ENCODE results near the gene KCNQ1.

The KCNQ1 gene

GRCh38 chr11:2443881-2444820 is 657 bp upstream of the KCNQ1 start, which contains the start of gene TRPM5:
Gene TRPM5, minus strand, starts transcription at chr11:2444514. Its CDS starts 21,478 bp downstream, at chr11:2423036.
- DNase-seq = no peak

GRCh38 chr11:2445746-2446551 is 1.1 kb downstream of the KCNQ1 start:
- no peak for DNase-seq

GRCh38 chr11:2446590-2447252 is 1.9 kb downstream of the KCNQ1 start:
- no peak for DNase-seq

GRCh38 chr11:2447253-2447950 is 2.6 kb downstream of the KCNQ1 start:
- no peak for DNase-seq

GRCh38 chr11:2447951-2448650 is 3.3 kb downstream of the KCNQ1 start:
- no peak for DNase-seq

- no peak for DNase-seq
These were observed 4.1 kb downstream of the KCNQ1 start for GRCh38 chr11:2448661-2449547.

GRCh38 chr11:2449548-2450320 is 4.9 kb downstream of the KCNQ1 start:
- no peak for DNase-seq

- DNase-seq = no peak
These were observed 5.7 kb downstream of the KCNQ1 start for GRCh38 chr11:2450321-2451041.

GRCh38 chr11:2451336-2451735 is 6.5 kb downstream of the KCNQ1 start:
- no peak for DNase-seq

GRCh38 chr11:2451916-2452315 is 7.1 kb downstream of the KCNQ1 start:
- DNase-seq = no peak

- no peak for DNase-seq
These were observed 7.7 kb downstream of the KCNQ1 start for GRCh38 chr11:2452321-2453012.

- DNase-seq = no peak
These were observed 8.6 kb downstream of the KCNQ1 start for GRCh38 chr11:2453436-2453835.

GRCh38 chr11:2458321-2458720 is 13.5 kb downstream of the KCNQ1 start:
- no peak for DNase-seq

GRCh38 chr11:2459016-2459725 is 14.4 kb downstream of the KCNQ1 start:
- DNase-seq = no peak

- no peak for DNase-seq
These were observed 15.2 kb downstream of the KCNQ1 start for GRCh38 chr11:2459796-2460531.

- no peak for DNase-seq
These were observed 15.9 kb downstream of the KCNQ1 start for GRCh38 chr11:2460540-2461252.

All from C1 segment of cervical spinal cord (tissue), 14 donors.